ENCODE data around the gene RPL41. TPM values are rescaled to one million over a fixed set of nuclear protein-coding genes. Genes with fewer than 3 reads are reported as not detected.

The RPL41 gene
- total RNA-seq, 1 donor from 2014 or later, result 4,478 TPM

GRCh38 chr12:56122637-56123036 is 6.2 kb downstream of the RPL41 start:
- H3K27me3 Mint-ChIP-seq (ENCODE audit: low read depth), result peaks cover 7% of the 10 kb centered on the region
- DNase-seq (ENCODE audit: low read depth, low spot score), result no peak
- H3K4me3 Mint-ChIP-seq, result peak overlapping the region; percentile 31
- no peaks in the 10 kb centered on the region for H3K9me3 Mint-ChIP-seq
- peaks cover 35% of the 10 kb centered on the region for H3K4me1 Mint-ChIP-seq
- H3K27ac Mint-ChIP-seq (ENCODE audit: unreplicated experiment), result no peak overlapping the region
- TF ChIP-seq CTCF (conservative IDR thresholded peaks at IDR 0.05), result no peak
- peaks cover 3% of the 10 kb centered on the region for H3K36me3 Mint-ChIP-seq (ENCODE audit: low read depth)

GRCh38 chr12:56124133-56124532 is 7.7 kb downstream of the RPL41 start:
- Mint-ChIP-seq H3K4me1 (peaks cover 33% of the 10 kb centered on the region), H3K27me3 (ENCODE audit: low read depth) (peaks cover 3% of the 10 kb centered on the region), H3K36me3 (ENCODE audit: low read depth) (no peaks in the 10 kb centered on the region), H3K27ac (ENCODE audit: unreplicated experiment) (no peak overlapping the region), H3K9me3 (no peaks in the 10 kb centered on the region), H3K4me3 (peak overlapping the region; percentile 11)
- TF ChIP-seq CTCF (conservative IDR thresholded peaks at IDR 0.05), result no peak
- DNase-seq (ENCODE audit: low read depth, low spot score), result no peak

GRCh38 chr12:56126732-56127239 is 10.4 kb downstream of the RPL41 start:
- H3K27ac Mint-ChIP-seq (ENCODE audit: unreplicated experiment), result peak overlapping the region; percentile 99
- peaks cover 7% of the 10 kb centered on the region for H3K36me3 Mint-ChIP-seq (ENCODE audit: low read depth)
- H3K4me3 Mint-ChIP-seq, result peak overlapping the region; percentile 92
- no peaks in the 10 kb centered on the region for H3K27me3 Mint-ChIP-seq (ENCODE audit: low read depth)
- H3K9me3 Mint-ChIP-seq, result no peaks in the 10 kb centered on the region
- no peak for TF ChIP-seq CTCF (conservative IDR thresholded peaks at IDR 0.05)
- no peak for DNase-seq (ENCODE audit: low read depth, low spot score)
- H3K4me1 Mint-ChIP-seq, result peaks cover 38% of the 10 kb centered on the region

GRCh38 chr12:56127485-56127887 is 11.1 kb downstream of the RPL41 start:
- peaks cover 38% of the 10 kb centered on the region for H3K4me1 Mint-ChIP-seq
- H3K36me3 Mint-ChIP-seq (ENCODE audit: low read depth), result peaks cover 12% of the 10 kb centered on the region
- H3K4me3 Mint-ChIP-seq, result peak overlapping the region; percentile 92
- H3K9me3 Mint-ChIP-seq, result no peaks in the 10 kb centered on the region
- TF ChIP-seq CTCF (conservative IDR thresholded peaks at IDR 0.05), result no peak
- no peak for DNase-seq (ENCODE audit: low read depth, low spot score)
- H3K27me3 Mint-ChIP-seq (ENCODE audit: low read depth), result no peaks in the 10 kb centered on the region
- H3K27ac Mint-ChIP-seq (ENCODE audit: unreplicated experiment), result peak overlapping the region; percentile 99

- no peak for TF ChIP-seq CTCF (conservative IDR thresholded peaks at IDR 0.05)
- no peaks in the 10 kb centered on the region for H3K27me3 Mint-ChIP-seq (ENCODE audit: low read depth)
- DNase-seq (ENCODE audit: low read depth, low spot score), result peak; percentile 90
- peak within 1 kb of the TSS; percentile 92 for H3K4me3 Mint-ChIP-seq
- peaks cover 38% of the 10 kb centered on the region for H3K4me1 Mint-ChIP-seq
- H3K27ac Mint-ChIP-seq (ENCODE audit: unreplicated experiment), result peak within 1 kb of the TSS; percentile 99
- H3K9me3 Mint-ChIP-seq, result no peaks in the 10 kb centered on the region
- peaks cover 13% of the 10 kb centered on the region for H3K36me3 Mint-ChIP-seq (ENCODE audit: low read depth)
Measured at GRCh38 chr12:56127888-56128669, 11.6 kb downstream of the RPL41 start, which contains the start of gene ESYT1. ESYT1 (plus strand) TSS chr12:56128267; CDS start chr12:56128320, 53 bp downstream.

All from neural crest cell (in vitro differentiated cells).